OCI-LY7 (cell line): ENCODE measurements around the gene EPO.

Source experiments
- EZH2phosphoT487 ChIP-seq: fragments of 200-600 bp; sonication (generic); IDR thresholded peaks from 2 replicates; pipeline ENCODE4 v1.6.1; 2018; ENCODE audit warnings: low read depth, borderline replicate concordance, mild to moderate bottlenecking, mixed run types, antibody characterized with exemption, low read length, moderate library complexity, mixed read lengths
- TF ChIP-seq, protein P1 (sequence below): fragments of 200-600 bp; sonication (generic); conservative IDR thresholded peaks from 2 replicates; pipeline ENCODE4 v1.5.1; 2014; ENCODE audit warnings: mild to moderate bottlenecking, antibody characterized with exemption, low read length, moderate library complexity, mixed read lengths

DNA sequence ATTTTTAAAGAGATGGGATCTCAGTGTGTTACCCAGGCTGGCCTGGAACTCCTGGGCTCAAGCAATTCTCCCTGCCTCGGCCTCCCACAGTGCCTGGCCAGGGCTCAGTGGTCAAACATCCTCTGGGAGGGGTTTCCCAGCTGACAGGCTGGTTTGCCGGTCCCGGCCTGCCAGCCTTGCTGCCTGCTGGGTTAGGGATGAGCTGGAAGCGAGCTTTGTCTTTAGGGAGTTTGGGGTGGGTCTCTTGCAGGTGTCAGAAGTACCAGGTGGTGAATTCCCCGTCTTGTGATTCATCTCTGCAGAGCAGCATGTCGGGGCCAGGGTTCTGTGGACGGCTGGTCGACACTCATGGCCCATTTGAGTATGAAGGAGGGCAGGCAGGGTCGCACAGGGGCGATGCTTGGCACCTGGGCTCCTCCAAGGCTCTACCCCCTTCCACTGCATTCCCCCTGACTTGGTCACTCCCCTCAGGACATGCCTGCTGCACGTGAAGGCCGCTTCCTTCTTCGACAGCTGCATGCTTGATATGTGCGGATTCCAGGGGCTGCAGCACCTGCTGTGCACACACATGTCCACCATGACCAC lies 43.4 kb downstream of the EPO start:
- TF ChIP-seq, protein P1, sequence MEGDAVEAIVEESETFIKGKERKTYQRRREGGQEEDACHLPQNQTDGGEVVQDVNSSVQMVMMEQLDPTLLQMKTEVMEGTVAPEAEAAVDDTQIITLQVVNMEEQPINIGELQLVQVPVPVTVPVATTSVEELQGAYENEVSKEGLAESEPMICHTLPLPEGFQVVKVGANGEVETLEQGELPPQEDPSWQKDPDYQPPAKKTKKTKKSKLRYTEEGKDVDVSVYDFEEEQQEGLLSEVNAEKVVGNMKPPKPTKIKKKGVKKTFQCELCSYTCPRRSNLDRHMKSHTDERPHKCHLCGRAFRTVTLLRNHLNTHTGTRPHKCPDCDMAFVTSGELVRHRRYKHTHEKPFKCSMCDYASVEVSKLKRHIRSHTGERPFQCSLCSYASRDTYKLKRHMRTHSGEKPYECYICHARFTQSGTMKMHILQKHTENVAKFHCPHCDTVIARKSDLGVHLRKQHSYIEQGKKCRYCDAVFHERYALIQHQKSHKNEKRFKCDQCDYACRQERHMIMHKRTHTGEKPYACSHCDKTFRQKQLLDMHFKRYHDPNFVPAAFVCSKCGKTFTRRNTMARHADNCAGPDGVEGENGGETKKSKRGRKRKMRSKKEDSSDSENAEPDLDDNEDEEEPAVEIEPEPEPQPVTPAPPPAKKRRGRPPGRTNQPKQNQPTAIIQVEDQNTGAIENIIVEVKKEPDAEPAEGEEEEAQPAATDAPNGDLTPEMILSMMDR: no peak
- no peak for TF ChIP-seq EZH2phosphoT487
